NT2/D1 (cell line): ENCODE results near the gene KIF21A.

Experiments
- SUZ12 ChIP-seq: IDR thresholded peaks from 2 replicates; pipeline ENCODE4 v1.6.1; 2011; ENCODE audit not compliant: insufficient read length, insufficient read depth; ENCODE audit errors: extremely low read depth
- YY1 ChIP-seq: IDR thresholded peaks from 2 replicates; pipeline ENCODE4 v1.6.1; 2011; ENCODE audit not compliant: insufficient read length, insufficient read depth
- ZNF274 ChIP-seq: IDR thresholded peaks from 2 replicates; pipeline ENCODE4 v1.6.1; 2011; ENCODE audit warnings: mild to moderate bottlenecking, low read depth, low read length

- TF ChIP-seq SUZ12 (no peak), YY1 (no peak), ZNF274 (no peak)
Measured at GRCh38 chr12:39429809-39430208, 13.1 kb downstream of the KIF21A start.
